NCI-H1694 (cell line): ENCODE data around the gene TYW1B.
"Not testable (repeated sequence)": the region's sequence is repeated elsewhere in the genome, so short reads cannot be mapped to it uniquely, and the experiment has no call there.

ENCODE experiments used
- DNase-seq: peaks from one replicate; lab custom pipeline; 2025; lab: John Stamatoyannopoulos, UW

The TYW1B gene

GRCh38 chr7:72554401-72554800 lies 273.6 kb downstream of the TYW1B start:
- not testable (repeated sequence) for DNase-seq

GRCh38 chr7:72550454-72550853 lies 277.5 kb downstream of the TYW1B start:
- not testable (repeated sequence) for DNase-seq

- not testable (repeated sequence) for DNase-seq
Observed at GRCh38 chr7:72546586-72547237, 281.3 kb downstream of the TYW1B start.

DNA sequence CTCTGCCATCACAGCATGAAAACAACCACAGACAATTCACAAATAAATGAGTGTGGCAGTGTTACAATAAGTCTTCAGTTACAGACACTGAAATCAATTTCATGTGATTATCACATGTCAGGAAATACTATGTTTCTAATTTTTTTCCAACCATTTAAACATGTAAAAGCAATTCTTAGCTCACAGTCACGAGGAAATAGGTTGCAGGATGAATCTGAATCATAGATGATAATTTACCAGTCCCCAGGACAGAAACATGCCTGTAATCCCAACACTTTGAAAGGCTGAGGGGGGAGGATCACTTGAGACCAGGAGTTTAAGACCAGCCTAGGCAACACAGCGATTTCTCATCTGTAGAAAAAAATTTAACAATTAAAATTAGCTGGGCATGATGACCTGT lies 283.5 kb downstream of the TYW1B start:
- DNase-seq: not testable (repeated sequence)

DNA sequence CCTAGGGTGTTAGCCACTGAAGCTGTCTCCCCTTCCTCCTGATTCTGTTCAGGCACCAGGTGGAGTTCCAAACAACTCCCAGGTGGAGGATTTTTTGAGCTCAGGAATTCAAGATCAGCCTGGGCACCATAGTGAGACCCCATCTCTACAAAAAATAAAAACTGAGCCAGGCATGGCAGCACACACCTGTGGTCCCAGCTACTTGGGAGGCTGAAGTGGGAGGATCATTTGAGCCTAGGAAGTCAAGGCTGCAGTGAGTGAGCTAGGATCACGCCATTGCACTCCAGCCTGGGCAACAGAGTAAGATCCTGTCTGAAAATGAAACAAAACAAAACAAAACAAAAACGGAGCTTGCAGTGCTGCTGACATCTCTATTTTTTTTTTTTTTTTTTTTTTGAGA lies 287.1 kb downstream of the TYW1B start:
- no peak for DNase-seq

GRCh38 chr7:72540106-72540611 lies 287.8 kb downstream of the TYW1B start:
- DNase-seq: no peak

DNA sequence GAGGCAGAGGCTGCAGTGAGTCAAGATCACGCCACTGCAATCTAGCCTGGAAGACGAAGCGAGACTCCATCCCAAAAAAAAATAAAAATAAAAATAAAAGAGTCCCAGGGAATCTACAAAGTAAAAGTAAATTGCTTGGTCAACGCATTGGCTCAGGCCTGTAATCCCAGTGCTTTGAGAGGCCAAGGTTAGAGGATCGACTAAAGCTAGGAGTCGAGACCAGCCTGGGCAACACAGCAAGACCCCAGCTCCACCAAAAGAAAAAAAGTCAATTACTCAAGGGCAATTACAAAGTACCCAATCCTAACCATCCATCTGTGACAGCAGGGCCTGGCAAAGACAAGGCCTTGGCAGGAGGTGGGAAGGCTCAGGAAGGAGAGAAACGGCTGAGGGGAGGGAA lies 288.3 kb downstream of the TYW1B start:
- DNase-seq: no peak

GRCh38 chr7:72538856-72539255 lies 289.1 kb downstream of the TYW1B start:
- DNase-seq: no peak

DNA sequence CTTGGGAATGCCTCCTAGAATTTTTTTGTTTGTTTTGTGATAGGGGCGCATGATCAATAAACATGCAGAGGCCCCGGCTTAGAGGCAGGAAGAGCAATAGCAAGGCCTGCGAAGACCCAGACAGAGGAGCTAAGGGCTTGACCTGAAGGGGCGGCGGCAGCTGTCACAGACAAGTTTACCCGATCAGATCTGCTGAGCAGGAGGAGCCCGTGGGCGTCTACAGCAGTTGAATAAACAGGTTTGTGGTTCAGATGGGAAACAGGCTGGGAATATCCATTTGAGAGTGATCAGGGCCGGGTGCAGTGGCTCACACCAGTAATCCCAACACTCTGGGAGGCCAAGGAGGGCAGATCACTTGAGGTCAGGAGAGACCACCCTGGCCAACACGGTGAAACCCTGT lies 289.9 kb downstream of the TYW1B start:
- DNase-seq: no peak

DNA sequence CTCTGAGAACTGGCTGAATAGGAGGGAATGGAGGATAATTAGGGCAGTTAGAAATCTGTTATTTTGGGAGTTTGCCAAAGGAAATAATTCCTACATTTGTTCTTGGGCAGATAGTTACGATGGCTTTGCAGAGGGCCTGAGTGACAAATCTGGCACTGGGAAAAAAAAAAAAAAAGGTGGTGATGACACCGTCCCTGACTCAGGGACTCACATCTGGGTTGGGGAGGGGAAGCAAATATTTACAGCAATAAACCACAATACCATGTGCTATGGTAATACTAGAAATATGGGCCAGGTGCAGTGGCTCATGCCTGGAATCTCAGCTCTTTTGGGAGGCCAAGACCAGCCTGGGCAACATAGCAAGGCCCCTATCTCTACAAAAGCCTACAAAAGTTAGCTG lies 292.0 kb downstream of the TYW1B start:
- peak; percentile 57 for DNase-seq

GRCh38 chr7:72531048-72531447 lies 297.0 kb downstream of the TYW1B start:
- DNase-seq: not testable (repeated sequence)
